SU-DHL-6 (cell line): ENCODE data around the gene CEP135.

Experiments used
- H2AFZ ChIP-seq: fragments of 200-600 bp; sonication (generic); 2 replicates; pipeline ENCODE4 v1.6.1; 2014; ENCODE audit warnings: low read depth, mild to moderate bottlenecking, moderate library complexity, mixed read lengths, antibody characterized with exemption, low read length; ENCODE audit not compliant: severe bottlenecking
- H3F3A ChIP-seq: fragments of 200-600 bp; shearing (Covaris generic); 2 replicates; pipeline ENCODE4 v1.6.0; 2016; ENCODE audit warnings: antibody characterized with exemption, mild to moderate bottlenecking; ENCODE audit not compliant: insufficient read depth
- H3K27ac ChIP-seq: fragments of 200-600 bp; sonication (generic); 2 replicates; pipeline ENCODE4 v1.5.1; 2016; ENCODE audit warnings: low read depth, mild to moderate bottlenecking, low read length, moderate library complexity, mixed read lengths
- H3K27me3 ChIP-seq: fragments of 200-600 bp; sonication (generic), shearing (Covaris generic); 2 replicates; pipeline ENCODE4 v1.6.0; 2014; ENCODE audit warnings: mild to moderate bottlenecking, low read length
- H3K36me3 ChIP-seq: fragments of 200-600 bp; sonication (generic); 2 replicates; pipeline ENCODE4 v1.6.1; 2014; ENCODE audit warnings: mild to moderate bottlenecking, low read length, mixed read lengths
- H3K4me2 ChIP-seq: fragments of 300-600, 200-600 bp; shearing (Covaris generic), sonication (generic); 2 replicates; pipeline ENCODE4 v1.6.0; 2014; ENCODE audit warnings: low read length, low read depth, mild to moderate bottlenecking; ENCODE audit not compliant: poor library complexity, severe bottlenecking
- H3K4me3 ChIP-seq: fragments of 200-600 bp; sonication (generic); 2 replicates; pipeline ENCODE4 v1.5.1; 2014; ENCODE audit warnings: antibody characterized with exemption, low read length, mild to moderate bottlenecking, mixed read lengths; ENCODE audit not compliant: insufficient read depth, poor library complexity, severe bottlenecking
- H3K79me2 ChIP-seq: fragments of 200-600 bp; sonication (generic); 2 replicates; pipeline ENCODE4 v1.6.1; 2014; ENCODE audit warnings: mild to moderate bottlenecking, low read length, moderate library complexity; ENCODE audit not compliant: insufficient read depth
- H3K9ac ChIP-seq: fragments of 200-600 bp; sonication (generic); 2 replicates; pipeline ENCODE4 v1.7.0; 2014; ENCODE audit warnings: mild to moderate bottlenecking, low read length
- H3K9me2 ChIP-seq: fragments of 200-600 bp; sonication (generic); replicated peaks from 2 replicates; pipeline ENCODE4 v1.6.1; 2014; ENCODE audit warnings: low read length; ENCODE audit not compliant: insufficient read depth
- H3K9me3 ChIP-seq: fragments of 200-600 bp; sonication (generic); 2 replicates; pipeline ENCODE4 v1.6.1; 2014; ENCODE audit warnings: low read length, mixed read lengths; ENCODE audit not compliant: insufficient read depth
- H4K20me1 ChIP-seq: fragments of 200-600 bp; sonication (generic); 2 replicates; pipeline ENCODE4 v1.6.1; 2014; ENCODE audit warnings: low read depth, mild to moderate bottlenecking, antibody characterized with exemption, low read length, moderate library complexity, mixed read lengths
- EZH2phosphoT487 ChIP-seq: fragments of 200-600 bp; sonication (generic), shearing (Covaris generic); conservative IDR thresholded peaks from 2 replicates; pipeline ENCODE4 v1.6.1; 2018; ENCODE audit warnings: mild to moderate bottlenecking, antibody characterized with exemption, low read length, moderate library complexity, mixed read lengths
- TF ChIP-seq, protein P1 (sequence below): fragments of 200-600 bp; sonication (generic); IDR thresholded peaks from one replicate; pipeline ENCODE4 v1.5.1; 2017; ENCODE audit warnings: antibody characterized with exemption, mild to moderate bottlenecking, low read length, moderate library complexity; ENCODE audit not compliant: insufficient read depth, poor library complexity, severe bottlenecking

The CEP135 gene

GRCh38 chr4:55925241-55925640 lies 23.5 kb upstream of the CEP135 start:
- no peaks in the 10 kb centered on the region for H3K9me3 ChIP-seq
- no peaks in the 10 kb centered on the region for H3K27me3 ChIP-seq
- H4K20me1 ChIP-seq, result no peaks in the 10 kb centered on the region
- no peak overlapping the region for H2AFZ ChIP-seq
- H3K9me2 ChIP-seq, result no peaks in the 10 kb centered on the region
- no peak overlapping the region for H3K9ac ChIP-seq
- no peak overlapping the region for H3K4me2 ChIP-seq
- H3F3A ChIP-seq, result no peaks in the 10 kb centered on the region
- H3K4me3 ChIP-seq, result no peak overlapping the region
- H3K36me3 ChIP-seq, result no peaks in the 10 kb centered on the region
- TF ChIP-seq, protein P1, sequence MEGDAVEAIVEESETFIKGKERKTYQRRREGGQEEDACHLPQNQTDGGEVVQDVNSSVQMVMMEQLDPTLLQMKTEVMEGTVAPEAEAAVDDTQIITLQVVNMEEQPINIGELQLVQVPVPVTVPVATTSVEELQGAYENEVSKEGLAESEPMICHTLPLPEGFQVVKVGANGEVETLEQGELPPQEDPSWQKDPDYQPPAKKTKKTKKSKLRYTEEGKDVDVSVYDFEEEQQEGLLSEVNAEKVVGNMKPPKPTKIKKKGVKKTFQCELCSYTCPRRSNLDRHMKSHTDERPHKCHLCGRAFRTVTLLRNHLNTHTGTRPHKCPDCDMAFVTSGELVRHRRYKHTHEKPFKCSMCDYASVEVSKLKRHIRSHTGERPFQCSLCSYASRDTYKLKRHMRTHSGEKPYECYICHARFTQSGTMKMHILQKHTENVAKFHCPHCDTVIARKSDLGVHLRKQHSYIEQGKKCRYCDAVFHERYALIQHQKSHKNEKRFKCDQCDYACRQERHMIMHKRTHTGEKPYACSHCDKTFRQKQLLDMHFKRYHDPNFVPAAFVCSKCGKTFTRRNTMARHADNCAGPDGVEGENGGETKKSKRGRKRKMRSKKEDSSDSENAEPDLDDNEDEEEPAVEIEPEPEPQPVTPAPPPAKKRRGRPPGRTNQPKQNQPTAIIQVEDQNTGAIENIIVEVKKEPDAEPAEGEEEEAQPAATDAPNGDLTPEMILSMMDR, result no peak
- no peak for TF ChIP-seq EZH2phosphoT487
- H3K27ac ChIP-seq, result no peak overlapping the region
- no peaks in the 10 kb centered on the region for H3K79me2 ChIP-seq

GRCh38 chr4:55926610-55927009 lies 22.1 kb upstream of the CEP135 start:
- Histone ChIP-seq H3K4me2 (no peak overlapping the region), H3K27ac (no peak overlapping the region), H3F3A (no peaks in the 10 kb centered on the region), H4K20me1 (no peaks in the 10 kb centered on the region), H3K9me3 (no peaks in the 10 kb centered on the region), H3K36me3 (no peaks in the 10 kb centered on the region), H3K9me2 (no peaks in the 10 kb centered on the region), H2AFZ (no peak overlapping the region), H3K4me3 (no peak overlapping the region), H3K9ac (no peak overlapping the region), H3K27me3 (no peaks in the 10 kb centered on the region), H3K79me2 (no peaks in the 10 kb centered on the region)
- TF ChIP-seq, protein P1, result no peak
- TF ChIP-seq EZH2phosphoT487, result no peak

GRCh38 chr4:55927803-55928437 lies 20.8 kb upstream of the CEP135 start:
- H3K9me2 ChIP-seq, result no peaks in the 10 kb centered on the region

More at GRCh38 chr4:55927803-55928437, 20.8 kb upstream of the CEP135 start:
- H3K9me3 ChIP-seq, result no peaks in the 10 kb centered on the region
- no peaks in the 10 kb centered on the region for H4K20me1 ChIP-seq
- H3K36me3 ChIP-seq, result no peaks in the 10 kb centered on the region
- H3K9ac ChIP-seq, result no peak overlapping the region
- no peaks in the 10 kb centered on the region for H3F3A ChIP-seq
- no peaks in the 10 kb centered on the region for H3K27me3 ChIP-seq
- no peaks in the 10 kb centered on the region for H3K79me2 ChIP-seq
- H2AFZ ChIP-seq, result no peak overlapping the region
- H3K4me2 ChIP-seq, result no peak overlapping the region
- no peak overlapping the region for H3K27ac ChIP-seq
- no peak overlapping the region for H3K4me3 ChIP-seq
- no peak for TF ChIP-seq EZH2phosphoT487
- TF ChIP-seq, protein P1, result no peak
